GM23338 (cell line): ENCODE results near the gene CDKAL1. TPM values are rescaled to one million over a fixed set of nuclear protein-coding genes. Genes with fewer than 3 reads are reported as not detected.
A peak's percentile ranks its signal among the peaks of the same experiment; 100 is the strongest.

Source experiments
- ATAC-seq: fragments of 200-7000 bp; cut with Tn5 transposase; 3 replicates; pipeline ENCODE4 v1.9.1; 2020
- DNase-seq: peaks from one replicate; pipeline ENCODE4 v3.0.0-alpha.2; 2015; ENCODE audit warnings: low spot score
- H2AFZ ChIP-seq: fragments of 200-600 bp; sonication (generic); 2 replicates; pipeline ENCODE4 v1.8.0; 2016; ENCODE audit warnings: antibody characterized with exemption, mild to moderate bottlenecking, moderate library complexity
- H3F3A ChIP-seq: fragments of 200-600 bp; sonication (generic); replicated peaks from 2 replicates; pipeline ENCODE4 v1.8.0; 2017; ENCODE audit warnings: antibody characterized with exemption, mixed run types, low read depth
- H3K27ac ChIP-seq: fragments of 200-600 bp; sonication (generic); 2 replicates; pipeline ENCODE4 v1.6.1; 2016; ENCODE audit warnings: low read depth
- H3K27me3 ChIP-seq: fragments of 200-600 bp; sonication (generic); 2 replicates; pipeline ENCODE4 v1.8.0; 2016; ENCODE audit warnings: mild to moderate bottlenecking, mixed run types, moderate library complexity; ENCODE audit not compliant: insufficient read depth
- H3K36me3 ChIP-seq: fragments of 200-600 bp; sonication (generic); 2 replicates; pipeline ENCODE4 v1.8.0; 2016; ENCODE audit warnings: mild to moderate bottlenecking; ENCODE audit not compliant: insufficient read depth
- H3K4me1 ChIP-seq: fragments of 200-600 bp; sonication (generic); 2 replicates; pipeline ENCODE4 v1.8.0; 2016; ENCODE audit warnings: mild to moderate bottlenecking, moderate library complexity; ENCODE audit not compliant: insufficient read depth
- H3K4me2 ChIP-seq: fragments of 200-600 bp; sonication (generic); 2 replicates; pipeline ENCODE4 v1.7.1; 2017; ENCODE audit warnings: mixed run types
- H3K4me3 ChIP-seq: fragments of 200-600 bp; sonication (generic); 2 replicates; pipeline ENCODE4 v1.6.1; 2016; ENCODE audit warnings: mixed run types
- H3K79me2 ChIP-seq: fragments of 200-600 bp; sonication (generic); replicated peaks from 2 replicates; pipeline ENCODE4 v1.8.0; 2017; ENCODE audit warnings: mild to moderate bottlenecking; ENCODE audit not compliant: insufficient read depth
- H3K9me2 ChIP-seq: fragments of 200-600 bp; sonication (generic); 2 replicates; pipeline ENCODE4 v1.8.0; 2017; ENCODE audit not compliant: insufficient read depth
- H4K20me1 ChIP-seq: fragments of 200-600 bp; sonication (generic); replicated peaks from 2 replicates; pipeline ENCODE4 v1.8.0; 2017; ENCODE audit warnings: mild to moderate bottlenecking; ENCODE audit not compliant: insufficient read depth
- H3K27ac Mint-ChIP-seq: 2 replicates; pipeline ENCODE4 v1.8.0; 2020; ENCODE audit warnings: inconsistent platforms, mild to moderate bottlenecking, moderate library complexity, mixed read lengths
- H3K27me3 Mint-ChIP-seq: 3 replicates; pipeline ENCODE4 v1.8.0; 2022; ENCODE audit warnings: low read depth, mild to moderate bottlenecking, moderate library complexity, mixed read lengths, inconsistent platforms; ENCODE audit not compliant: insufficient read depth, poor library complexity
- H3K36me3 Mint-ChIP-seq: 3 replicates; pipeline ENCODE4 v1.8.0; 2021; ENCODE audit warnings: low read depth, mild to moderate bottlenecking, inconsistent platforms, moderate library complexity, mixed read lengths
- H3K4me1 Mint-ChIP-seq: 3 replicates; pipeline ENCODE4 v1.8.0; 2020; ENCODE audit warnings: mild to moderate bottlenecking, inconsistent platforms, mixed read lengths
- H3K4me3 Mint-ChIP-seq: 3 replicates; pipeline ENCODE4 v1.8.0; 2021; ENCODE audit warnings: moderate library complexity, mild to moderate bottlenecking, inconsistent platforms, mixed read lengths
- H3K9me3 Mint-ChIP-seq: 3 replicates; pipeline ENCODE4 v1.8.0; 2020; ENCODE audit warnings: moderate library complexity, mild to moderate bottlenecking, inconsistent platforms, mixed read lengths
- CREB1 ChIP-seq: fragments of 250-450 bp; sonication (Bioruptor Pico); IDR thresholded peaks from 2 replicates; pipeline ENCODE4 v1.5.0; 2020; ENCODE audit warnings: low read depth, mild to moderate bottlenecking, moderate library complexity
- EZH2 ChIP-seq: fragments of 200-600 bp; sonication (generic); IDR thresholded peaks from one replicate; pipeline ENCODE4 v1.8.0; 2017; ENCODE audit warnings: antibody characterized with exemption, mild to moderate bottlenecking, low read depth; ENCODE audit not compliant: unreplicated experiment
- EZH2phosphoT487 ChIP-seq: fragments of 200-600 bp; sonication (generic); IDR thresholded peaks from one replicate; pipeline ENCODE4 v1.8.1; 2018; ENCODE audit warnings: antibody characterized with exemption; ENCODE audit not compliant: unreplicated experiment
- JUNB ChIP-seq: IDR thresholded peaks from one replicate; pipeline ENCODE4 v1.6.1; 2016; ENCODE audit warnings: antibody characterized with exemption; ENCODE audit not compliant: unreplicated experiment
- NANOG ChIP-seq: IDR thresholded peaks from 2 replicates; pipeline ENCODE4 v1.6.1; 2016; ENCODE audit warnings: antibody characterized with exemption, borderline replicate concordance
- POLR2AphosphoS5 ChIP-seq: IDR thresholded peaks from 2 replicates; pipeline ENCODE4 v1.6.1; 2016; ENCODE audit warnings: antibody characterized with exemption, low read depth
- STAT1 ChIP-seq: IDR thresholded peaks from one replicate; pipeline ENCODE4 v1.6.1; 2016; ENCODE audit warnings: antibody characterized with exemption; ENCODE audit not compliant: unreplicated experiment
- ZNF114 ChIP-seq: fragments of 250-450 bp; sonication (Bioruptor Pico); IDR thresholded peaks from 2 replicates; pipeline ENCODE4 v1.5.0; 2020; ENCODE audit warnings: mild to moderate bottlenecking, moderate library complexity
- ZNF331 ChIP-seq: fragments of 250-450 bp; sonication (Bioruptor Pico); IDR thresholded peaks from 2 replicates; pipeline ENCODE4 v1.5.0; 2020; ENCODE audit warnings: low read depth, mild to moderate bottlenecking, moderate library complexity
- polyA plus RNA-seq: library from polyadenylated mRNA; unstranded; fragments of >200 nt; fragmentation: Nextera tagmentation; extraction: Ambion mirVana; gene quantifications from 2 replicates; pipeline ENCODE4 v1.2.1, GENCODE V29; 2016
- total RNA-seq: library from RNA; depleted of rRNA; stranded (reverse); fragments of >200 nt; shearing (Covaris generic); gene quantifications from 2 replicates; pipeline ENCODE4 v1.2.3, GENCODE V29; 2014
- TF ChIP-seq, protein P1 (sequence below), 2 experiments: fragments of 200-600 bp in 1 of 2; sonication (generic) in 1 of 2; conservative IDR thresholded peaks; 2 replicates each; pipeline versions ENCODE4 v1.5.1 to v1.6.1; 2016 to 2017; ENCODE audit warnings: antibody characterized with exemption in 2 of 2, low read depth in 2 of 2, mild to moderate bottlenecking in 2 of 2, moderate library complexity in 1 of 2
- TF ChIP-seq, protein P2 (sequence below): fragments of 250-450 bp; sonication (Bioruptor Pico); IDR thresholded peaks from 2 replicates; pipeline ENCODE4 v1.5.0; 2020; ENCODE audit warnings: mild to moderate bottlenecking, moderate library complexity
- TF ChIP-seq, protein P3 (sequence below): IDR thresholded peaks from one replicate; pipeline ENCODE4 v1.6.1; 2018; ENCODE audit warnings: antibody characterized with exemption; ENCODE audit not compliant: unreplicated experiment
- TF ChIP-seq, protein P4 (sequence below): IDR thresholded peaks from 2 replicates; pipeline ENCODE4 v1.6.1; 2016; ENCODE audit warnings: antibody characterized with exemption

The CDKAL1 gene
- total and polyA plus RNA-seq, 2 experiments from 2014 or later: 17.8 to 35.0 TPM

DNA sequence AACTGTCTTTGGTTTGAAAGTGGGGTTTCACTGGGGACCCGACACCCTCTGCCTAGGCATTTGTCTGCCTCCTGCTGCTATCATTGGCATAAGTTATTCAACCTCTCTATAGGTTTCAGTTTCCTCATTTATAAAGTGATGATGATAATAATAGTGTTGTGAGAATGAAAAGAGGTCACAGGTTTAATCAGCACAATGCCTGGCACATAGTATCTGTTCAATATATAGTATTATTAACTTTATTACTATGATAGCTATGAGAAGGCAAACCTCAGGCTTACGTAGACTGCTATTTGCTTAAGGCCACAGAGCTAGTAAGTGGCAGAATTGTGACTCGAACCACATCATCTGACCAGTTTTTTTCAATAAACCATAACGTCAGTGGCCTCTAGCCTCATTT lies 256.8 kb downstream of the CDKAL1 start:
- H3K9me2 ChIP-seq: no peaks in the 10 kb centered on the region
- H3K4me1 Mint-ChIP-seq: peaks cover 15% of the 10 kb centered on the region; the same call in 2 of the 3 replicates
- no peaks in the 10 kb centered on the region for H3F3A ChIP-seq
- H3K4me2 ChIP-seq: no peak overlapping the region
- H3K27ac Mint-ChIP-seq: 0 out of 2 replicates have a peak overlapping the region, but pooled peaks have one; percentile 26
- H3K9me3 Mint-ChIP-seq: no peaks in the 10 kb centered on the region
- no peaks in the 10 kb centered on the region for H3K27me3 ChIP-seq
- ATAC-seq (no peak), DNase-seq (no peak)
- no peak overlapping the region for H3K4me3 Mint-ChIP-seq
- no peaks in the 10 kb centered on the region for H3K79me2 ChIP-seq
- no peak overlapping the region for H3K4me3 ChIP-seq
- peaks cover 6% of the 10 kb centered on the region; the same call in 1 of the 3 replicates for H3K36me3 Mint-ChIP-seq
- TF ChIP-seq CREB1: no peak
- TF ChIP-seq, protein P1, sequence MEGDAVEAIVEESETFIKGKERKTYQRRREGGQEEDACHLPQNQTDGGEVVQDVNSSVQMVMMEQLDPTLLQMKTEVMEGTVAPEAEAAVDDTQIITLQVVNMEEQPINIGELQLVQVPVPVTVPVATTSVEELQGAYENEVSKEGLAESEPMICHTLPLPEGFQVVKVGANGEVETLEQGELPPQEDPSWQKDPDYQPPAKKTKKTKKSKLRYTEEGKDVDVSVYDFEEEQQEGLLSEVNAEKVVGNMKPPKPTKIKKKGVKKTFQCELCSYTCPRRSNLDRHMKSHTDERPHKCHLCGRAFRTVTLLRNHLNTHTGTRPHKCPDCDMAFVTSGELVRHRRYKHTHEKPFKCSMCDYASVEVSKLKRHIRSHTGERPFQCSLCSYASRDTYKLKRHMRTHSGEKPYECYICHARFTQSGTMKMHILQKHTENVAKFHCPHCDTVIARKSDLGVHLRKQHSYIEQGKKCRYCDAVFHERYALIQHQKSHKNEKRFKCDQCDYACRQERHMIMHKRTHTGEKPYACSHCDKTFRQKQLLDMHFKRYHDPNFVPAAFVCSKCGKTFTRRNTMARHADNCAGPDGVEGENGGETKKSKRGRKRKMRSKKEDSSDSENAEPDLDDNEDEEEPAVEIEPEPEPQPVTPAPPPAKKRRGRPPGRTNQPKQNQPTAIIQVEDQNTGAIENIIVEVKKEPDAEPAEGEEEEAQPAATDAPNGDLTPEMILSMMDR (conservative IDR thresholded peaks at IDR 0.05; ENCODE audit: low read depth in 2 of 2): no peak
- TF ChIP-seq NANOG: no peak
- TF ChIP-seq EZH2phosphoT487: no peak
- TF ChIP-seq POLR2AphosphoS5: no peak
- TF ChIP-seq STAT1: no peak
- TF ChIP-seq, protein P2, sequence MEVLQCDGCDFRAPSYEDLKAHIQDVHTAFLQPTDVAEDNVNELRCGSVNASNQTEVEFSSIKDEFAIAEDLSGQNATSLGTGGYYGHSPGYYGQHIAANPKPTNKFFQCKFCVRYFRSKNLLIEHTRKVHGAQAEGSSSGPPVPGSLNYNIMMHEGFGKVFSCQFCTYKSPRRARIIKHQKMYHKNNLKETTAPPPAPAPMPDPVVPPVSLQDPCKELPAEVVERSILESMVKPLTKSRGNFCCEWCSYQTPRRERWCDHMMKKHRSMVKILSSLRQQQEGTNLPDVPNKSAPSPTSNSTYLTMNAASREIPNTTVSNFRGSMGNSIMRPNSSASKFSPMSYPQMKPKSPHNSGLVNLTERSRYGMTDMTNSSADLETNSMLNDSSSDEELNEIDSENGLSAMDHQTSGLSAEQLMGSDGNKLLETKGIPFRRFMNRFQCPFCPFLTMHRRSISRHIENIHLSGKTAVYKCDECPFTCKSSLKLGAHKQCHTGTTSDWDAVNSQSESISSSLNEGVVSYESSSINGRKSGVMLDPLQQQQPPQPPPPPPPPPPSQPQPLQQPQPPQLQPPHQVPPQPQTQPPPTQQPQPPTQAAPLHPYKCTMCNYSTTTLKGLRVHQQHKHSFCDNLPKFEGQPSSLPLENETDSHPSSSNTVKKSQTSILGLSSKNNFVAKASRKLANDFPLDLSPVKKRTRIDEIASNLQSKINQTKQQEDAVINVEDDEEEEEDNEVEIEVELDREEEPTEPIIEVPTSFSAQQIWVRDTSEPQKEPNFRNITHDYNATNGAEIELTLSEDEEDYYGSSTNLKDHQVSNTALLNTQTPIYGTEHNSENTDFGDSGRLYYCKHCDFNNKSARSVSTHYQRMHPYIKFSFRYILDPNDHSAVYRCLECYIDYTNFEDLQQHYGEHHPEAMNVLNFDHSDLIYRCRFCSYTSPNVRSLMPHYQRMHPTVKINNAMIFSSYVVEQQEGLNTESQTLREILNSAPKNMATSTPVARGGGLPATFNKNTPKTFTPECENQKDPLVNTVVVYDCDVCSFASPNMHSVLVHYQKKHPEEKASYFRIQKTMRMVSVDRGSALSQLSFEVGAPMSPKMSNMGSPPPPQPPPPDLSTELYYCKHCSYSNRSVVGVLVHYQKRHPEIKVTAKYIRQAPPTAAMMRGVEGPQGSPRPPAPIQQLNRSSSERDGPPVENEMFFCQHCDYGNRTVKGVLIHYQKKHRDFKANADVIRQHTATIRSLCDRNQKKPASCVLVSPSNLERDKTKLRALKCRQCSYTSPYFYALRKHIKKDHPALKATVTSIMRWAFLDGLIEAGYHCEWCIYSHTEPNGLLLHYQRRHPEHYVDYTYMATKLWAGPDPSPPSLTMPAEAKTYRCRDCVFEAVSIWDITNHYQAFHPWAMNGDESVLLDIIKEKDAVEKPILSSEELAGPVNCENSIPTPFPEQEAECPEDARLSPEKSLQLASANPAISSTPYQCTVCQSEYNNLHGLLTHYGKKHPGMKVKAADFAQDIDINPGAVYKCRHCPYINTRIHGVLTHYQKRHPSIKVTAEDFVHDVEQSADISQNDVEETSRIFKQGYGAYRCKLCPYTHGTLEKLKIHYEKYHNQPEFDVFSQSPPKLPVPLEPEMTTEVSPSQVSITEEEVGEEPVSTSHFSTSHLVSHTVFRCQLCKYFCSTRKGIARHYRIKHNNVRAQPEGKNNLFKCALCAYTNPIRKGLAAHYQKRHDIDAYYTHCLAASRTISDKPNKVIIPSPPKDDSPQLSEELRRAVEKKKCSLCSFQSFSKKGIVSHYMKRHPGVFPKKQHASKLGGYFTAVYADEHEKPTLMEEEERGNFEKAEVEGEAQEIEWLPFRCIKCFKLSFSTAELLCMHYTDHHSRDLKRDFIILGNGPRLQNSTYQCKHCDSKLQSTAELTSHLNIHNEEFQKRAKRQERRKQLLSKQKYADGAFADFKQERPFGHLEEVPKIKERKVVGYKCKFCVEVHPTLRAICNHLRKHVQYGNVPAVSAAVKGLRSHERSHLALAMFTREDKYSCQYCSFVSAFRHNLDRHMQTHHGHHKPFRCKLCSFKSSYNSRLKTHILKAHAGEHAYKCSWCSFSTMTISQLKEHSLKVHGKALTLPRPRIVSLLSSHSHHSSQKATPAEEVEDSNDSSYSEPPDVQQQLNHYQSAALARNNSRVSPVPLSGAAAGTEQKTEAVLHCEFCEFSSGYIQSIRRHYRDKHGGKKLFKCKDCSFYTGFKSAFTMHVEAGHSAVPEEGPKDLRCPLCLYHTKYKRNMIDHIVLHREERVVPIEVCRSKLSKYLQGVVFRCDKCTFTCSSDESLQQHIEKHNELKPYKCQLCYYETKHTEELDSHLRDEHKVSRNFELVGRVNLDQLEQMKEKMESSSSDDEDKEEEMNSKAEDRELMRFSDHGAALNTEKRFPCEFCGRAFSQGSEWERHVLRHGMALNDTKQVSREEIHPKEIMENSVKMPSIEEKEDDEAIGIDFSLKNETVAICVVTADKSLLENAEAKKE: no peak
- TF ChIP-seq, protein P3, sequence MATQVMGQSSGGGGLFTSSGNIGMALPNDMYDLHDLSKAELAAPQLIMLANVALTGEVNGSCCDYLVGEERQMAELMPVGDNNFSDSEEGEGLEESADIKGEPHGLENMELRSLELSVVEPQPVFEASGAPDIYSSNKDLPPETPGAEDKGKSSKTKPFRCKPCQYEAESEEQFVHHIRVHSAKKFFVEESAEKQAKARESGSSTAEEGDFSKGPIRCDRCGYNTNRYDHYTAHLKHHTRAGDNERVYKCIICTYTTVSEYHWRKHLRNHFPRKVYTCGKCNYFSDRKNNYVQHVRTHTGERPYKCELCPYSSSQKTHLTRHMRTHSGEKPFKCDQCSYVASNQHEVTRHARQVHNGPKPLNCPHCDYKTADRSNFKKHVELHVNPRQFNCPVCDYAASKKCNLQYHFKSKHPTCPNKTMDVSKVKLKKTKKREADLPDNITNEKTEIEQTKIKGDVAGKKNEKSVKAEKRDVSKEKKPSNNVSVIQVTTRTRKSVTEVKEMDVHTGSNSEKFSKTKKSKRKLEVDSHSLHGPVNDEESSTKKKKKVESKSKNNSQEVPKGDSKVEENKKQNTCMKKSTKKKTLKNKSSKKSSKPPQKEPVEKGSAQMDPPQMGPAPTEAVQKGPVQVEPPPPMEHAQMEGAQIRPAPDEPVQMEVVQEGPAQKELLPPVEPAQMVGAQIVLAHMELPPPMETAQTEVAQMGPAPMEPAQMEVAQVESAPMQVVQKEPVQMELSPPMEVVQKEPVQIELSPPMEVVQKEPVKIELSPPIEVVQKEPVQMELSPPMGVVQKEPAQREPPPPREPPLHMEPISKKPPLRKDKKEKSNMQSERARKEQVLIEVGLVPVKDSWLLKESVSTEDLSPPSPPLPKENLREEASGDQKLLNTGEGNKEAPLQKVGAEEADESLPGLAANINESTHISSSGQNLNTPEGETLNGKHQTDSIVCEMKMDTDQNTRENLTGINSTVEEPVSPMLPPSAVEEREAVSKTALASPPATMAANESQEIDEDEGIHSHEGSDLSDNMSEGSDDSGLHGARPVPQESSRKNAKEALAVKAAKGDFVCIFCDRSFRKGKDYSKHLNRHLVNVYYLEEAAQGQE: no peak
- no peak for TF ChIP-seq EZH2
- TF ChIP-seq ZNF114: no peak
- TF ChIP-seq JUNB: no peak
- TF ChIP-seq ZNF331 (CRISPR knock-in tag): no peak
- TF ChIP-seq, protein P4, sequence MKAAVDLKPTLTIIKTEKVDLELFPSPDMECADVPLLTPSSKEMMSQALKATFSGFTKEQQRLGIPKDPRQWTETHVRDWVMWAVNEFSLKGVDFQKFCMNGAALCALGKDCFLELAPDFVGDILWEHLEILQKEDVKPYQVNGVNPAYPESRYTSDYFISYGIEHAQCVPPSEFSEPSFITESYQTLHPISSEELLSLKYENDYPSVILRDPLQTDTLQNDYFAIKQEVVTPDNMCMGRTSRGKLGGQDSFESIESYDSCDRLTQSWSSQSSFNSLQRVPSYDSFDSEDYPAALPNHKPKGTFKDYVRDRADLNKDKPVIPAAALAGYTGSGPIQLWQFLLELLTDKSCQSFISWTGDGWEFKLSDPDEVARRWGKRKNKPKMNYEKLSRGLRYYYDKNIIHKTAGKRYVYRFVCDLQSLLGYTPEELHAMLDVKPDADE: no peak
- H4K20me1 ChIP-seq: no peaks in the 10 kb centered on the region
- no peak overlapping the region for H2AFZ ChIP-seq
- no peaks in the 10 kb centered on the region for H3K27me3 Mint-ChIP-seq
- no peak overlapping the region for H3K27ac ChIP-seq
- H3K4me1 ChIP-seq: peaks cover under 1% of the 10 kb centered on the region
- H3K36me3 ChIP-seq: no peaks in the 10 kb centered on the region
